ENCODE data around the gene C1orf50.
"Not testable (repeated sequence)": the region's sequence is repeated elsewhere in the genome, so short reads cannot be mapped to it uniquely, and the experiment has no call there.

The C1orf50 gene

DNA sequence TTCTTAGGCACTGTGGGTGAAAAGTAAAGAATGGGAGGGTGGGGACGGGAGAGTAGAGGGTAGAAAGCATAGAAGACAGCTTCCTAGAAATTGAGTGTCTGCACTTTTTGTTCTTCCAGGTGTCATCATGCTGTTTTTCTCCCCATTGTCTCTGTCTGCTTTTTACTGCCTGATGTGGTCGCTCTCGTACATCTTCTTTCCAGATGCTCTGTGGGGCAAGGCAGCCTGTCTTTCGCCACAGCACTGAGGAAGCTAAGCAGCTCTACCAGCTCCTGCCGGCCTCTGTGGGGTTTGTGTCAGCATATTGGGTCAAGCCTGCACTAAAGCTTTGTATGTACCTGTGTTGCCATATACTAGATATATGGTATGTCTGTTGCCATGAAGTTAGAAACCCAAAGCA lies 30.9 kb downstream of the C1orf50 start:
- TF ChIP-seq FOXK2 (IDR thresholded peaks at IDR 0.05), result no peak
- DNase-seq (ENCODE audit: extremely low spot score), result no peak
- CTCF ChIA-PET, result no interaction called here
- POLR2A ChIA-PET, result interaction anchor here (1.0 kb wide), 1 partner anchor 31 kb away, joined by 4 read pairs; the partner anchor contains the start of genes C1orf50 and P3H1

DNA sequence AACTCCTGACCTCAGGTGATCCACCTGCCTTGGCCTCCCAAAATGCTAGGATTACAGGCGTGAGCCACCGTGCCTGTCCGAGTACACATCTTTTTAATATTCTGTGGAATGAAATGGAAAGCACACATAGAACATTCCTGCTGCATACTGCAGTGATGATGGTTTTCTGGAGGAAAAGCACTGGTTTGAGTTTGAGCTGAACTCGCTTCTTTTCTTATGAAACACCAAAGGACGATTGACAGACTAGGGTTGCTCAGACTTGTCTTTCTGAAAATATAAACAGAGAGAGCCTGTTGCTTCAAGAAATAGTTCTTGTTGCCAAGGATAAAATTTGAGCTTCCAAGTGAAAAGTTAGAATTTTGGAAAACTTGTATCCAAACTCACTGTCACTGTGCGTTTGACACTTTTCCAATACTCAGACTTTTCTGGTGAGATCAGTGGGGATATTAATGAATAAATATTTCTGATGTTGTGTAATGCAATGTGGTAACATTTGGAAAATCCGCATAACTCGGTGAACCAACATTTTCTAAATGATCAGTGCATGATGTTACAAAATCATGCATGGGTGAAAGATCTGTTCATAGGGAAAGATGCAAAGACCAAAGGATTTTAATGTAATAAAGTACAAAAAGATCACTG lies 34.9 kb downstream of the C1orf50 start:
- ChIA-PET POLR2A (no interaction called here), CTCF (no interaction called here)
- TF ChIP-seq BHLHE40 (IDR thresholded peaks at IDR 0.05; ENCODE audit: borderline replicate concordance) (no peak), SP1 (IDR thresholded peaks at IDR 0.05) (no peak), HDGF (IDR thresholded peaks at IDR 0.05; ENCODE audit: borderline replicate concordance) (no peak), L3MBTL2 (conservative IDR thresholded peaks at IDR 0.05) (no peak), CTBP1 (IDR thresholded peaks at IDR 0.05; ENCODE audit: borderline replicate concordance) (no peak), ELF4 (IDR thresholded peaks at IDR 0.05) (no peak), LEF1 (IDR thresholded peaks at IDR 0.05; ENCODE audit: borderline replicate concordance) (no peak)
- DNase-seq (ENCODE audit: extremely low spot score), result no peak

DNA sequence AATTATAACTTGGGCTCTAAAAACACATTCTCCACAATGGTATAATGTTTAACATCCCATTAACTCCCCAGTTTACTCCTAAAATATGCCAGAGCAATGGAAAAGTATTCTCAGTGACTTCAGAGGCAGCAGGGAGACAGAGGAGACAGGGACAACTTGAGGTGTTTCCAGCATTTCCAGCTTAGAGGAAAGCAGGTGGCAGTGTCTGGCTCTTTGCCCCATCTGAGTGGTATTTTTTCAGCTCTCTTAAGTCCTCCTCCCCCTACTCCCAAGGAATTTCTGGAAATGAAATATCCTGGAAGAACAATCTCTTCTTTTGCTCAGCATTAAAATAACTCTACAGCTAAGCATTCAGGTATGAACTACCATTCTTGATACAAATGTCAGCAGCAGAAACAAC lies 39.1 kb downstream of the C1orf50 start:
- CTCF ChIA-PET, result no interaction called here
- POLR2A ChIA-PET, result no interaction called here
- DNase-seq (ENCODE audit: extremely low spot score), result no peak
- TF ChIP-seq SP1 (IDR thresholded peaks at IDR 0.05) (no peak), ZNF384 (IDR thresholded peaks at IDR 0.05) (no peak), L3MBTL2 (conservative IDR thresholded peaks at IDR 0.05) (no peak), HDGF (IDR thresholded peaks at IDR 0.05; ENCODE audit: borderline replicate concordance) (no peak), FOXA1 (IDR thresholded peaks at IDR 0.05) (no peak), LEF1 (IDR thresholded peaks at IDR 0.05; ENCODE audit: borderline replicate concordance) (no peak), CTBP1 (IDR thresholded peaks at IDR 0.05; ENCODE audit: borderline replicate concordance) (no peak), SUZ12 (IDR thresholded peaks at IDR 0.05) (no peak), FOXK2 (IDR thresholded peaks at IDR 0.05) (no peak), FOXM1 (IDR thresholded peaks at IDR 0.05; ENCODE audit: borderline replicate concordance) (no peak), PKNOX1 (IDR thresholded peaks at IDR 0.05) (no peak), ARNT (IDR thresholded peaks at IDR 0.05) (no peak), TARDBP (IDR thresholded peaks at IDR 0.05) (no peak), NFRKB (IDR thresholded peaks at IDR 0.05) (no peak), BHLHE40 (IDR thresholded peaks at IDR 0.05; ENCODE audit: borderline replicate concordance) (no peak), ELF4 (IDR thresholded peaks at IDR 0.05) (no peak)

DNA sequence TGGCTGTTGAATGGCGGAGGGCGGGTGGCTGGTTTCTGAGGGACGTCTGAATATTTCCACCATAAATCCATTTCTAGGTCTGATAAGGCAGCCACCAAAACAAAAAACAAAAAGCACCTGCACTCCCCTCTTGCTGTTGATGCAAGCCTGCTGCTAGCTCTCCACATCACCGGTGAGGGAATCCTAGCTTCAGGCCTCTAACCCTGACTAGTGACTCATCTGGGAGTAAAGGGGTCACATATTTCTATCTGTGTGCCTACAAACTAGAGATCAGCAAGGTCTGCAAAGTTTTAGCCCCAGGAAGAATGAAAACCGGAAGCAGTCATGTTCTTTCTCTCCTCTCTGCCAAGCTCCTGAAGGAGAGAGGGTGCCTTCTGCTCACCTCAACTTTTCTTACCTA lies 39.5 kb downstream of the C1orf50 start:
- ChIA-PET CTCF (no interaction called here), POLR2A (no interaction called here)
- TF ChIP-seq FOXK2 (IDR thresholded peaks at IDR 0.05), result no peak
- no peak for TF ChIP-seq PKNOX1 (IDR thresholded peaks at IDR 0.05)
- TF ChIP-seq TARDBP (IDR thresholded peaks at IDR 0.05), result no peak
- no peak for TF ChIP-seq SUZ12 (IDR thresholded peaks at IDR 0.05)
- no peak for TF ChIP-seq CTBP1 (IDR thresholded peaks at IDR 0.05; ENCODE audit: borderline replicate concordance)
- no peak for TF ChIP-seq HDGF (IDR thresholded peaks at IDR 0.05; ENCODE audit: borderline replicate concordance)
- no peak for TF ChIP-seq L3MBTL2 (conservative IDR thresholded peaks at IDR 0.05)
- TF ChIP-seq LEF1 (IDR thresholded peaks at IDR 0.05; ENCODE audit: borderline replicate concordance), result no peak
- TF ChIP-seq ZNF384 (IDR thresholded peaks at IDR 0.05), result no peak
- no peak for TF ChIP-seq FOXA1 (IDR thresholded peaks at IDR 0.05)
- TF ChIP-seq FOXM1 (IDR thresholded peaks at IDR 0.05; ENCODE audit: borderline replicate concordance), result no peak
- DNase-seq (ENCODE audit: extremely low spot score), result no peak

- ChIA-PET POLR2A (no interaction called here), CTCF (no interaction called here)
Observed at GRCh38 chr1:42807056-42807668, 40.1 kb downstream of the C1orf50 start.

DNA sequence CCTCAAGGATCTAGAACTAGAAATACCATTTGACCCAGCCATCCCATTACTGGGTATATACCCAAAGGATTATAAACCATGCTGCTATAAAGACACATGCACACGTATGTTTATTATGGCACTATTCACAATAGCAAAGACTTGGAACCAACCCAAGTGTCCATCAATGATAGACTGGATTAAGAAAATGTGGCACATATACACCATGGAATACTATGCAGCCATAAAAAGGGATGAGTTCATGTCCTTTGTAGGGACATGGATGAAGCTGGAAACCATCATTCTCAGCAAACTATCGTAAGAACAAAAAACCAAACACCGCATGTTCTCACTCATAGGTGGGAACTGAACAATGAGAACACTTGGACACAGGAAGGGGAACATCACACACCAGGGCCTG lies 47.8 kb downstream of the C1orf50 start:
- POLR2A ChIA-PET; DNase-seq (ENCODE audit: extremely low spot score); CTCF ChIA-PET: not testable (repeated sequence)

More at GRCh38 chr1:42807056-42807668, 40.1 kb downstream of the C1orf50 start:
- TF ChIP-seq LEF1 (IDR thresholded peaks at IDR 0.05; ENCODE audit: borderline replicate concordance), result no peak
- no peak for TF ChIP-seq ARNT (IDR thresholded peaks at IDR 0.05)
- no peak for DNase-seq (ENCODE audit: extremely low spot score)

- TF ChIP-seq TARDBP (IDR thresholded peaks at IDR 0.05), result no peak
- TF ChIP-seq ELF4 (IDR thresholded peaks at IDR 0.05), result no peak
- no peak for TF ChIP-seq NFRKB (IDR thresholded peaks at IDR 0.05)
- no peak for TF ChIP-seq PKNOX1 (IDR thresholded peaks at IDR 0.05)
- no peak for TF ChIP-seq HDGF (IDR thresholded peaks at IDR 0.05; ENCODE audit: borderline replicate concordance)
- TF ChIP-seq SUZ12 (IDR thresholded peaks at IDR 0.05), result no peak
- TF ChIP-seq ZNF384 (IDR thresholded peaks at IDR 0.05), result no peak
- no peak for TF ChIP-seq CTBP1 (IDR thresholded peaks at IDR 0.05; ENCODE audit: borderline replicate concordance)
- no peak for TF ChIP-seq ARNT (IDR thresholded peaks at IDR 0.05)
- no peak for TF ChIP-seq L3MBTL2 (conservative IDR thresholded peaks at IDR 0.05)
- TF ChIP-seq BHLHE40 (IDR thresholded peaks at IDR 0.05; ENCODE audit: borderline replicate concordance), result no peak
- TF ChIP-seq FOXM1 (IDR thresholded peaks at IDR 0.05; ENCODE audit: borderline replicate concordance), result no peak
- no peak for TF ChIP-seq FOXA1 (IDR thresholded peaks at IDR 0.05)
- no peak for TF ChIP-seq SP1 (IDR thresholded peaks at IDR 0.05)
- no peak for TF ChIP-seq LEF1 (IDR thresholded peaks at IDR 0.05; ENCODE audit: borderline replicate concordance)
- TF ChIP-seq FOXK2 (IDR thresholded peaks at IDR 0.05), result no peak
- CTCF ChIA-PET, result interaction anchor here (0.5 to 0.6 kb wide), 2 partner anchors 708 to 928 kb away, joined by 5 read pairs; no protein-coding TSS in a partner anchor
- no peak for DNase-seq (ENCODE audit: extremely low spot score)
Observed at GRCh38 chr1:42815941-42816584, 49.0 kb downstream of the C1orf50 start.

More at GRCh38 chr1:42815941-42816584, 49.0 kb downstream of the C1orf50 start:
- POLR2A ChIA-PET, result interaction anchor here (0.8 to 2.9 kb wide), 4 partner anchors 9 to 49 kb away, joined by 3 to 26 read pairs (median 13); partner anchors contain the start of genes C1orf50, P3H1 and ZNF691

Measured in HEK293T (cell line).